HG03469 (cell line): ENCODE data around the gene FAF1.
"Not testable (repeated sequence)": the region's sequence is repeated elsewhere in the genome, so short reads cannot be mapped to it uniquely, and the experiment has no call there.

Source experiments
- ATAC-seq: cut with Tn5 transposase; IDR thresholded peaks from one replicate; pipeline ENCODE4 v1.9.1; 2021; ENCODE audit warnings: mild to moderate bottlenecking, moderate library complexity, moderate number of reproducible peaks; ENCODE audit not compliant: unreplicated experiment

FAF1 gene

GRCh38 chr1:50593515-50593914, 366.6 kb downstream of the FAF1 start:
- no peak for ATAC-seq

GRCh38 chr1:50591598-50591997, 368.5 kb downstream of the FAF1 start:
- no peak for ATAC-seq

- ATAC-seq = no peak
Observed at GRCh38 chr1:50582346-50582745, 377.7 kb downstream of the FAF1 start.

- no peak for ATAC-seq
Observed at GRCh38 chr1:50570066-50570468, 390.0 kb downstream of the FAF1 start.

- no peak for ATAC-seq
Observed at GRCh38 chr1:50568782-50569181, 391.3 kb downstream of the FAF1 start.

GRCh38 chr1:50566405-50566804, 393.7 kb downstream of the FAF1 start:
- no peak for ATAC-seq

GRCh38 chr1:50564417-50564816, 395.6 kb downstream of the FAF1 start:
- no peak for ATAC-seq

- ATAC-seq = no peak
Observed at GRCh38 chr1:50562106-50562505, 398.0 kb downstream of the FAF1 start.

- ATAC-seq = no peak
Observed at GRCh38 chr1:50559421-50559820, 400.6 kb downstream of the FAF1 start.

- ATAC-seq = no peak
Observed at GRCh38 chr1:50553921-50554320, 406.1 kb downstream of the FAF1 start.

GRCh38 chr1:50548243-50548642, 411.8 kb downstream of the FAF1 start:
- no peak for ATAC-seq

- no peak for ATAC-seq
Observed at GRCh38 chr1:50542362-50542761, 417.7 kb downstream of the FAF1 start.

- ATAC-seq = no peak
Observed at GRCh38 chr1:50538476-50538875, 421.6 kb downstream of the FAF1 start.

- no peak for ATAC-seq
Observed at GRCh38 chr1:50531601-50532000, 428.5 kb downstream of the FAF1 start.

- ATAC-seq = no peak
Observed at GRCh38 chr1:50531027-50531426, 429.0 kb downstream of the FAF1 start.

- no peak for ATAC-seq
Observed at GRCh38 chr1:50529510-50529909, 430.6 kb downstream of the FAF1 start.

- ATAC-seq = not testable (repeated sequence)
Observed at GRCh38 chr1:50527987-50528320, 432.1 kb downstream of the FAF1 start.

GRCh38 chr1:50527249-50527986, 432.6 kb downstream of the FAF1 start:
- ATAC-seq = no peak

- no peak for ATAC-seq
Observed at GRCh38 chr1:50526431-50526830, 433.6 kb downstream of the FAF1 start.

GRCh38 chr1:50523548-50523947, 436.5 kb downstream of the FAF1 start:
- ATAC-seq = no peak

GRCh38 chr1:50522691-50523342, 437.2 kb downstream of the FAF1 start:
- no peak for ATAC-seq

GRCh38 chr1:50521703-50522102, 438.4 kb downstream of the FAF1 start:
- ATAC-seq = no peak

GRCh38 chr1:50517488-50517887, 442.6 kb downstream of the FAF1 start:
- ATAC-seq = no peak
